VCaP (cell line): ENCODE results near the gene HNRNPUL1.
A peak's percentile ranks its signal among the peaks of the same experiment; 100 is the strongest.

Source experiments
- H3K27ac ChIP-seq: fragments of 450-650 bp; 2 replicates; pipeline ENCODE4 v1.5.1; 2017
- CTCF ChIP-seq: fragments of 450-650 bp; conservative IDR thresholded peaks from 2 replicates; pipeline ENCODE4 v1.5.1; 2017; ENCODE audit warnings: mild to moderate bottlenecking, moderate library complexity

Gene HNRNPUL1

GRCh38 chr19:41248895-41249294 lies 15.3 kb upstream of the HNRNPUL1 start:
- H3K27ac ChIP-seq, result no peak overlapping the region
- TF ChIP-seq CTCF, result no peak

GRCh38 chr19:41249707-41250423 lies 14.3 kb upstream of the HNRNPUL1 start:
- TF ChIP-seq CTCF, result no peak
- H3K27ac ChIP-seq, result no peak overlapping the region

- no peak overlapping the region for H3K27ac ChIP-seq
- no peak for TF ChIP-seq CTCF
Observed at GRCh38 chr19:41253660-41254059, 10.5 kb upstream of the HNRNPUL1 start.

GRCh38 chr19:41255171-41255570 lies 9.0 kb upstream of the HNRNPUL1 start:
- H3K27ac ChIP-seq, result no peak overlapping the region

GRCh38 chr19:41261474-41262190 lies 2.5 kb upstream of the HNRNPUL1 start:
- 0 out of 2 replicates have a peak, but pooled peaks have one; percentile 27 for TF ChIP-seq CTCF
- peak overlapping the region; percentile 100 for H3K27ac ChIP-seq

More at GRCh38 chr19:41255171-41255570, 9.0 kb upstream of the HNRNPUL1 start:
- TF ChIP-seq CTCF, result no peak

GRCh38 chr19:41263042-41263849 lies 926 bp upstream of the HNRNPUL1 start:
- H3K27ac ChIP-seq, result peak overlapping the region; percentile 100
- no peak for TF ChIP-seq CTCF
